Progenitor cell of endocrine pancreas (in vitro differentiated cells): ENCODE measurements around the gene TTLL11. TPM values are rescaled to one million over a fixed set of nuclear protein-coding genes. Genes with fewer than 3 reads are reported as not detected.

ENCODE experiments used
- DNase-seq: peaks from one replicate; pipeline ENCODE4 v3.0.0; 2021; ENCODE audit warnings: low spot score; ENCODE audit not compliant: unreplicated experiment
- H3K27ac Mint-ChIP-seq: 2 replicates; pipeline ENCODE4 v1.8.0; 2021; ENCODE audit warnings: mild to moderate bottlenecking, moderate library complexity, mixed read lengths
- H3K27me3 Mint-ChIP-seq: 2 replicates; pipeline ENCODE4 v1.8.0; 2021; ENCODE audit warnings: mixed read lengths
- H3K36me3 Mint-ChIP-seq: 2 replicates; pipeline ENCODE4 v1.8.0; 2022; ENCODE audit warnings: mixed read lengths; ENCODE audit not compliant: insufficient read depth
- H3K4me1 Mint-ChIP-seq: 2 replicates; pipeline ENCODE4 v1.8.0; 2021; ENCODE audit warnings: low read depth, mixed read lengths
- H3K4me3 Mint-ChIP-seq: 2 replicates; pipeline ENCODE4 v1.8.0; 2021; ENCODE audit warnings: low read depth, mild to moderate bottlenecking, moderate library complexity, mixed read lengths
- H3K9me3 Mint-ChIP-seq: 2 replicates; pipeline ENCODE4 v1.8.0; 2021; ENCODE audit warnings: low read depth, mixed read lengths
- CTCF ChIP-seq: fragments of 200-600 bp; sonication (generic); IDR thresholded peaks from one replicate; pipeline ENCODE4 v1.5.0; 2021; ENCODE audit warnings: antibody characterized with exemption, mild to moderate bottlenecking; ENCODE audit not compliant: unreplicated experiment
- total RNA-seq: library from RNA; stranded (reverse); gene quantifications from 2 replicates; pipeline ENCODE4 v1.2.1, GENCODE V29; 2021

Gene TTLL11
- total RNA-seq, 1 donor from 2014 or later, result 5.3 TPM

- no peak overlapping the region for H3K4me3 Mint-ChIP-seq
- H3K9me3 Mint-ChIP-seq, result no peaks in the 10 kb centered on the region
- H3K27me3 Mint-ChIP-seq, result peaks cover 42% of the 10 kb centered on the region
- no peak overlapping the region for H3K27ac Mint-ChIP-seq
- H3K4me1 Mint-ChIP-seq, result no peaks in the 10 kb centered on the region
- H3K36me3 Mint-ChIP-seq, result no peaks in the 10 kb centered on the region
- DNase-seq, result no peak
- no peak for TF ChIP-seq CTCF
Observed at GRCh38 chr9:122111413-122112085, 18.4 kb upstream of the TTLL11 start.

GRCh38 chr9:122110100-122110833, 17.2 kb upstream of the TTLL11 start:
- Mint-ChIP-seq H3K27me3 (peaks cover 35% of the 10 kb centered on the region), H3K9me3 (no peaks in the 10 kb centered on the region), H3K4me3 (no peak overlapping the region), H3K4me1 (no peaks in the 10 kb centered on the region), H3K36me3 (no peaks in the 10 kb centered on the region), H3K27ac (no peak overlapping the region)
- no peak for DNase-seq
- no peak for TF ChIP-seq CTCF

GRCh38 chr9:122109035-122109813, 16.1 kb upstream of the TTLL11 start:
- Mint-ChIP-seq H3K27me3 (peaks cover 28% of the 10 kb centered on the region), H3K27ac (no peak overlapping the region), H3K36me3 (no peaks in the 10 kb centered on the region), H3K4me1 (no peaks in the 10 kb centered on the region), H3K9me3 (peaks cover 2% of the 10 kb centered on the region), H3K4me3 (no peak overlapping the region)
- no peak for TF ChIP-seq CTCF
- no peak for DNase-seq

GRCh38 chr9:122107291-122107805, 14.2 kb upstream of the TTLL11 start:
- peaks cover 19% of the 10 kb centered on the region for H3K27me3 Mint-ChIP-seq
- no peak overlapping the region for H3K27ac Mint-ChIP-seq
- no peak for TF ChIP-seq CTCF
- H3K4me1 Mint-ChIP-seq, result no peaks in the 10 kb centered on the region
- H3K36me3 Mint-ChIP-seq, result no peaks in the 10 kb centered on the region
- no peak overlapping the region for H3K4me3 Mint-ChIP-seq
- DNase-seq, result no peak
- peaks cover 7% of the 10 kb centered on the region for H3K9me3 Mint-ChIP-seq

GRCh38 chr9:122106576-122106975, 13.5 kb upstream of the TTLL11 start:
- Mint-ChIP-seq H3K4me3 (no peak overlapping the region), H3K36me3 (no peaks in the 10 kb centered on the region), H3K4me1 (no peaks in the 10 kb centered on the region), H3K27me3 (peaks cover 15% of the 10 kb centered on the region), H3K9me3 (peaks cover 7% of the 10 kb centered on the region), H3K27ac (no peak overlapping the region)
- TF ChIP-seq CTCF, result no peak
- no peak for DNase-seq
